GM19463 (cell line): ENCODE results near the gene GCK.
"Not testable (repeated sequence)": the region's sequence is repeated elsewhere in the genome, so short reads cannot be mapped to it uniquely, and the experiment has no call there.

ENCODE experiments used
- ATAC-seq: cut with Tn5 transposase; IDR thresholded peaks from one replicate; pipeline ENCODE4 v1.9.1; 2021; ENCODE audit warnings: mild to moderate bottlenecking, moderate library complexity; ENCODE audit not compliant: unreplicated experiment

Gene GCK

GRCh38 chr7:44208085-44208484 is 18.8 kb upstream of the GCK start:
- no peak for ATAC-seq

- no peak for ATAC-seq
These were observed 16.8 kb upstream of the GCK start for GRCh38 chr7:44206008-44206407.

GRCh38 chr7:44201813-44202212 is 12.6 kb upstream of the GCK start:
- ATAC-seq, result no peak

- ATAC-seq, result peak; percentile 98
These were observed 11.6 kb upstream of the GCK start, which contains the start of gene YKT6 for GRCh38 chr7:44200699-44201461. TSS of gene YKT6 (plus strand) at chr7:44200978. CDS start at chr7:44201136, 158 bp downstream.

GRCh38 chr7:44200163-44200562 is 10.9 kb upstream of the GCK start:
- not testable (repeated sequence) for ATAC-seq

- no peak for ATAC-seq
These were observed 8.2 kb upstream of the GCK start for GRCh38 chr7:44197474-44197873.

GRCh38 chr7:44196450-44196872 is 7.2 kb upstream of the GCK start:
- ATAC-seq, result no peak

- no peak for ATAC-seq
These were observed 6.7 kb upstream of the GCK start for GRCh38 chr7:44195889-44196288.

- no peak for ATAC-seq
These were observed 5.4 kb upstream of the GCK start for GRCh38 chr7:44194562-44195145.

- no peak for ATAC-seq
These were observed 4.8 kb upstream of the GCK start for GRCh38 chr7:44194069-44194468.

- no peak for ATAC-seq
These were observed 4.0 kb upstream of the GCK start for GRCh38 chr7:44193011-44193802.

GRCh38 chr7:44191171-44191570 is 1.9 kb upstream of the GCK start:
- ATAC-seq, result no peak

- ATAC-seq, result no peak
These were observed 994 bp upstream of the GCK start for GRCh38 chr7:44189993-44190872.

GRCh38 chr7:44188480-44189225 is 586 bp downstream of the GCK start:
- ATAC-seq, result no peak

- no peak for ATAC-seq
These were observed 1.4 kb downstream of the GCK start for GRCh38 chr7:44187636-44188416.

- ATAC-seq, result no peak
These were observed 2.5 kb downstream of the GCK start for GRCh38 chr7:44186736-44187135.

GRCh38 chr7:44185729-44186128 is 3.5 kb downstream of the GCK start:
- no peak for ATAC-seq

GRCh38 chr7:44184873-44185446 is 4.3 kb downstream of the GCK start:
- no peak for ATAC-seq
